Duodenal mucosa (tissue), 2 donors: ENCODE measurements around the gene NRL.

Experiments
- H3K27ac ChIP-seq: one replicate; pipeline ENCODE4 v1.7.0; 2013; ENCODE audit warnings: low read depth, low read length
- H3K27me3 ChIP-seq, 2 donors: one replicate each; pipeline ENCODE4 v1.7.0; 2013; ENCODE audit warnings: low read length in 2 of 2, control low read depth in 1 of 2; ENCODE audit not compliant: insufficient read depth in 2 of 2, control insufficient read depth in 1 of 2
- H3K36me3 ChIP-seq, 2 donors: one replicate each; pipeline ENCODE4 v1.7.0; 2013; ENCODE audit warnings: low read length in 2 of 2, control low read depth in 1 of 2; ENCODE audit not compliant: insufficient read depth in 2 of 2, control insufficient read depth in 1 of 2
- H3K4me1 ChIP-seq, 2 donors: one replicate each; pipeline ENCODE4 v1.7.0; 2013; ENCODE audit warnings: low read length in 2 of 2, control low read depth in 1 of 2; ENCODE audit not compliant: insufficient read depth in 2 of 2, control insufficient read depth in 1 of 2
- H3K4me3 ChIP-seq, 2 donors: one replicate each; pipeline ENCODE4 v1.7.0; 2013; ENCODE audit warnings: low read length in 2 of 2, low read depth in 1 of 2
- H3K9ac ChIP-seq, 2 donors: one replicate each; pipeline ENCODE4 v1.7.0; 2013; ENCODE audit warnings: low read length in 2 of 2, low read depth in 1 of 2
- H3K9me3 ChIP-seq, 2 donors: one replicate each; pipeline ENCODE4 v1.7.0; 2013; ENCODE audit warnings: low read length in 2 of 2, control low read depth in 1 of 2; ENCODE audit not compliant: control insufficient read depth in 1 of 2

The NRL gene

GRCh38 chr14:24150993-24151392 lies 36.2 kb upstream of the NRL start:
- no peaks in the 10 kb centered on the region for H3K27me3 ChIP-seq
- H3K9me3 ChIP-seq = no peaks in the 10 kb centered on the region
- peaks cover 39 to 56% of the 10 kb centered on the region in 2 donors for H3K36me3 ChIP-seq
- H3K9ac ChIP-seq = no peak overlapping the region
- no peak overlapping the region for H3K27ac ChIP-seq
- peaks cover 11 to 12% of the 10 kb centered on the region in 2 donors for H3K4me1 ChIP-seq
- no peak overlapping the region for H3K4me3 ChIP-seq

- Histone ChIP-seq H3K9ac (no peak overlapping the region), H3K27me3 (no peaks in the 10 kb centered on the region), H3K9me3 (no peaks in the 10 kb centered on the region), H3K27ac (no peak overlapping the region), H3K4me1 (peaks cover 15 to 16% of the 10 kb centered on the region in 2 donors), H3K36me3 (peaks cover 35 to 52% of the 10 kb centered on the region in 2 donors), H3K4me3 (no peak overlapping the region)
These were observed 35.8 kb upstream of the NRL start for GRCh38 chr14:24150567-24150966.

- H3K4me3 ChIP-seq = no peak overlapping the region
- no peak overlapping the region for H3K27ac ChIP-seq
- peak overlapping the region in 1 of 2 donors; percentile 16 for H3K9ac ChIP-seq
- no peaks in the 10 kb centered on the region for H3K9me3 ChIP-seq
- H3K27me3 ChIP-seq = no peaks in the 10 kb centered on the region
- peaks cover 20 to 21% of the 10 kb centered on the region in 2 donors for H3K4me1 ChIP-seq
- H3K36me3 ChIP-seq = peaks cover 30 to 47% of the 10 kb centered on the region in 2 donors
These were observed 35.3 kb upstream of the NRL start for GRCh38 chr14:24150061-24150460.

GRCh38 chr14:24149302-24149969 lies 34.7 kb upstream of the NRL start:
- Histone ChIP-seq H3K27ac (no peak overlapping the region), H3K9ac (peak overlapping the region in 1 of 2 donors; percentile 16), H3K4me3 (no peak overlapping the region), H3K9me3 (no peaks in the 10 kb centered on the region), H3K4me1 (peaks cover 26 to 28% of the 10 kb centered on the region in 2 donors), H3K27me3 (no peaks in the 10 kb centered on the region), H3K36me3 (peaks cover 31 to 47% of the 10 kb centered on the region in 2 donors)

GRCh38 chr14:24147761-24148428 lies 33.1 kb upstream of the NRL start:
- Histone ChIP-seq H3K4me3 (peak overlapping the region; percentile 77 to 100), H3K4me1 (peaks cover 41 to 43% of the 10 kb centered on the region in 2 donors), H3K27me3 (no peaks in the 10 kb centered on the region), H3K27ac (peak overlapping the region; percentile 46), H3K9ac (peak overlapping the region; percentile 84 to 94), H3K36me3 (peaks cover 41 to 60% of the 10 kb centered on the region in 2 donors), H3K9me3 (no peaks in the 10 kb centered on the region)

GRCh38 chr14:24146978-24147760 lies 32.4 kb upstream of the NRL start, which contains the start of gene RNF31:
TSS of gene RNF31 (plus strand) at chr14:24147498. CDS start at chr14:24147699, 201 bp downstream.
- peaks cover 41 to 57% of the 10 kb centered on the region in 2 donors for H3K36me3 ChIP-seq
- H3K4me1 ChIP-seq = peaks cover 47% of the 10 kb centered on the region in 2 donors
- peak within 1 kb of the TSS; percentile 77 to 100 for H3K4me3 ChIP-seq
- peak within 1 kb of the TSS; percentile 94 for H3K27ac ChIP-seq
- H3K9me3 ChIP-seq = no peaks in the 10 kb centered on the region
- peak within 1 kb of the TSS; percentile 94 to 95 for H3K9ac ChIP-seq
- H3K27me3 ChIP-seq = no peaks in the 10 kb centered on the region

- no peaks in the 10 kb centered on the region for H3K9me3 ChIP-seq
- H3K36me3 ChIP-seq = peaks cover 35 to 51% of the 10 kb centered on the region in 2 donors
- no peaks in the 10 kb centered on the region for H3K27me3 ChIP-seq
- peak within 1 kb of the TSS; percentile 94 to 95 for H3K9ac ChIP-seq
- peaks cover 47 to 50% of the 10 kb centered on the region in 2 donors for H3K4me1 ChIP-seq
- peak within 1 kb of the TSS; percentile 94 for H3K27ac ChIP-seq
- H3K4me3 ChIP-seq = peak within 1 kb of the TSS; percentile 77 to 100
These were observed 31.8 kb upstream of the NRL start, which contains the start of gene PSME2 for GRCh38 chr14:24146453-24146977. TSS of gene PSME2 (minus strand) at chr14:24146610. CDS start at chr14:24146581, 29 bp downstream.

GRCh38 chr14:24145690-24146452 lies 31.1 kb upstream of the NRL start:
- peak overlapping the region; percentile 77 to 100 for H3K4me3 ChIP-seq
- H3K4me1 ChIP-seq = peaks cover 47 to 50% of the 10 kb centered on the region in 2 donors
- H3K27ac ChIP-seq = peak overlapping the region; percentile 94
- peaks cover 28 to 44% of the 10 kb centered on the region in 2 donors for H3K36me3 ChIP-seq
- peak overlapping the region; percentile 88 to 95 for H3K9ac ChIP-seq
- no peaks in the 10 kb centered on the region for H3K9me3 ChIP-seq
- H3K27me3 ChIP-seq = no peaks in the 10 kb centered on the region

GRCh38 chr14:24145219-24145618 lies 30.5 kb upstream of the NRL start:
- H3K9ac ChIP-seq = peak overlapping the region; percentile 52 to 95
- H3K27me3 ChIP-seq = no peaks in the 10 kb centered on the region
- peak overlapping the region; percentile 77 to 100 for H3K4me3 ChIP-seq
- H3K27ac ChIP-seq = peak overlapping the region; percentile 94
- peaks cover 23 to 38% of the 10 kb centered on the region in 2 donors for H3K36me3 ChIP-seq
- peaks cover 50 to 51% of the 10 kb centered on the region in 2 donors for H3K4me1 ChIP-seq
- no peaks in the 10 kb centered on the region for H3K9me3 ChIP-seq
